Measurements from ENCODE around the gene SSH3.
A peak's percentile ranks its signal among the peaks of the same experiment; 100 is the strongest.

SSH3 gene

GRCh38 chr11:67293090-67293489 lies 10.2 kb upstream of the SSH3 start:
- no peak for DNase-seq (ENCODE audit: low spot score)

GRCh38 chr11:67295846-67296245 lies 7.5 kb upstream of the SSH3 start:
- DNase-seq (ENCODE audit: low spot score) = no peak

DNA sequence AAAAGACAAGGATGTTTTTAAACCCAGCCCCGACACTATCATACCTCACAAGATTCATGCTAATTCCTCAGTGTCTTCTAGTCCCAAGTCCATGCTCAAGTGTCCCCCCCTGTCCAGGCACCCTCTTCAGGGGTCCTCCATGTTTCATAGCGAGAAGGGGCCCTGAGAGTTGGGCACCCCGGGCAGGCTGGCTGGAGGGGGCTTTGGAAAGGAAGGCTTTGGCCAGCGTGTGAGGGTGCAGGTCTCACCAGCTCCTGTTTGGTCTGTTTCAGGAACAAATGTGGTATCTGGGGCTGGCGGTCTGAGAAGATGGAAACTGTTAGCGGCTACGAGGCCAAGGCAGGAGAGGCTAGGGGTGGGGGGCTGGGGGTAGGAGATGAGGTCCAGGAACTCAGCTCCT lies 4.5 kb upstream of the SSH3 start:
- DNase-seq (ENCODE audit: low spot score) = no peak

GRCh38 chr11:67299471-67300191 lies 3.7 kb upstream of the SSH3 start:
- no peak for DNase-seq (ENCODE audit: low spot score)

DNA sequence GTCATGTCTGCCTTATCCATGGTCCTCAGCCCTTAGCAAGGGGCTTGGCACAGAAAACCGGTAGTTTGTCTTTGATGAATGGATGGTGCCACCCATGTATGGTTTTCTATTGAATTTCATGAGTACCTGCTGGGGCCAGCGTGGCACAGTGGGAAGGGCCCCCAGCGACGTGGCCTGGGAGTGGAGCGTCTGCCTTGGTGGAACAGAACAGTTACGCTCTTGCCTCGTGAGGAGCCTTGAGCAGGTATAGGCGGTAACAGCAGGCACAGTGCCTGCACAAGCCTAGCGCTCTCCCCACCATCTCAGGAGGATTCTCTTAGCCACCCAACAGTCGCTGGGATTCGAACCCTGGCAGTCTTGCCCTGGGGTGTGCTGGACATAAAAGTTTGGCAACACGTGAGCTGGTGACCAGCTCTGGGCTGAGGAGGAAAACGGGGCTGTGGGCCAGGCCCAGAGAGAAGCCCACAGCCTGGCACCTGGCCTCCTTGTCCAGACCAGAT lies 3.0 kb upstream of the SSH3 start:
- no peak for DNase-seq (ENCODE audit: low spot score)

DNA sequence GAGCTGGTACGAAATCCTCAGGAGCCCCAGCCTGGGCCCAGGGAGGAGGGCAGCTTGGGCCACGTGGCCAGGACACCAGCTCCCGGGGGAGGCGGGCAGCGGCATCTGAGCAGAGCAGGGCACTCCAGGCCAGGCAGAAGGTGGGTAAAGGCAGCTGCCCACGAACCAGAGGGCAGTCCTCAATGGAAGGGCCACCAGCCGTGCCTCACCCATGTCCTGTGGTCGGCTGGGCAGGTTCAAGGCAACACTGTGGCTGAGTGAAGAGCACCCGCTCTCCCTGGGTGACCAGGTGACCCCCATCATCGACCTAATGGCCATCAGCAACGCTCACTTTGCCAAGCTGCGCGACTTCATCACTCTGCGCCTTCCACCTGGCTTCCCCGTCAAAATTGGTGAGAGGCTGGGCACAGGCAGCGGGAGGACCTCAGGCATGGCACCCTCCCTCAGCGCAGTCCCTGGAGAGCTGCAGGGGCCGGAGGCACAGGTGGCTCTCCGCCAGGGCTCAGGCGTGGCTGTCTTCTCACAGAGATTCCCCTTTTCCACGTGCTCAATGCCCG lies 2.5 kb upstream of the SSH3 start:
- no peak for DNase-seq (ENCODE audit: low spot score)

DNA sequence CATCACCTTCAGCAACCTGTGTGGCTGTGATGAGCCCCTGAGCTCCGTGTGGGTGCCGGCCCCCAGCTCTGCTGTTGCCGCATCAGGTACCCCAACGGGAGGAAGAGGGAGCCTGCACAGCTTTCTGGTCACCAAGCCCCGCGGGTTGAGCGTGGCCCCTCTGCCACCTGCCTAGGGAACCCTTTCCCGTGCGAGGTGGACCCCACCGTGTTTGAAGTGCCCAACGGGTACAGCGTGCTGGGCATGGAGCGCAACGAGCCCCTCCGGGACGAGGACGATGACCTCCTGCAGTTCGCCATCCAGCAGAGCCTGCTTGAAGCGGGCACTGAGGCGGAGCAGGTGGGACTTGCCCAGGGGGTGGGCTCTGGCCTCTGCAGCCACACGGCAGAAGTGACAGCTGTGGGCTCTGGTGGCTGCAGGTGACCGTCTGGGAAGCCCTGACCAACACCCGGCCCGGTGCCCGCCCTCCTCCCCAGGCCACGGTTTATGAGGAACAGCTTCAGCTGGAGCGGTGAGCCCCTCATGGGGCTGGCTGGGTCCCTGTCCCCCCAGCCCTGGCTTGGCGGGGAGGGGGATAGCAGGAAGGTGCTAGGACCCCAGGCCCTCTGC lies 1.9 kb upstream of the SSH3 start:
- no peak for DNase-seq (ENCODE audit: low spot score)

GRCh38 chr11:67301951-67302516 lies 1.3 kb upstream of the SSH3 start:
- peak; percentile 56 for DNase-seq (ENCODE audit: low spot score)

GRCh38 chr11:67302571-67303131 lies 679 bp upstream of the SSH3 start:
- no peak for DNase-seq (ENCODE audit: low spot score)

DNA sequence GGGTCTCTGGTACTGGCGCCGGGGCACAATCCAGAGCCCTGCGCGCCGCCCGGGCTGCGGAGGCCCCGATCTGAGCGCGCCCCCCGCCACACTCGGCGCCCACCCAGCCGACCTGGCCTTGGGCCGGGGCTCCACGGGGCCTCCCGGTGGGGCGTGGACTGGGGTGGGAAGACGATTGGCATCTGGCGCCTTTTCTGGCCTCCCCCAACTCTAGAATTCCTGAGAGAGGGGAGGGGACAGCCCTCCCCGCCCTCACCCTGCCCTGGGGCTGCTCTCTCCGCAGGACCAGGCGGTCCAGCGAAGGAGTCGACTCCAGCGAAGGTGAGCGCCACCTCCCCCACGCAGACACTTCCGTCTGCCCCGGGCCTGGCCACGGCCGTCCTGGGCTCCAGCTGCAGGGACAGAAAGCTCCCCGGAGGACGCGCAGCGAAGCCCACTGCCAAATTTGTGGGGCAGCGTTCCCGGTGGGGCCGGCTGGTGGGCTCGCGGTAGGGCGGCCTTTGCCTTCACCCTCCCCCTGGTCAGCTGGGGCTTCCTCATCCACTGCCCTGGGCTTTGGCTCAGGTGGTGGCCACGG lies 593 bp downstream of the SSH3 start:
- no peak for DNase-seq (ENCODE audit: low spot score)

DNA sequence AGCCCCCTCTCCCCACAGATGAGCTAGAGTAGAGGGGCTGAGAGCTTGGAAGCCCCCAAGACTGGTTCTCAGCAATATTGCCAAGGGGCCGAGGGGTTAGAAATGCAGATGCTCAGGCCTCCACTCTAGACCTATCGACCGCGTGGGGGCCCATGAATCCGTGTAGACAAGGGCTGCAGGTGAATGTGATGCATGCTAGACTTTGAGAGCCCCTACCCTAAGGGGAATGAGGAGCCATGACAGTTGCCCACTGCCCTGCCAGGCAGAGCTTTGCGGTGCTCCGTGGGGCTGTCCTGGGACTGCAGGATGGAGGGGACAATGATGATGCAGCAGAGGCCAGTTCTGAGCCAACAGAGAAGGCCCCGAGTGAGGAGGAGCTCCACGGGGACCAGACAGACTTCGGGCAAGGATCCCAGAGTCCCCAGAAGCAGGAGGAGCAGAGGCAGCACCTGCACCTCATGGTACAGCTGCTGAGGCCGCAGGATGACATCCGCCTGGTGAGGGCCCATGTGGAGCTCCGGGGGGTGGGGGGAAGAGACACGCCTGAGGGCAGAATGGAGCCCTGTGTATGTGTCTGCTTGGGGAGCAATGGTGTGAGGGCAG lies 1.3 kb downstream of the SSH3 start:
- DNase-seq (ENCODE audit: low spot score) = no peak

- no peak for DNase-seq (ENCODE audit: low spot score)
These were observed 3.6 kb downstream of the SSH3 start for GRCh38 chr11:67306769-67307544.

GRCh38 chr11:67307545-67308001 lies 4.2 kb downstream of the SSH3 start:
- DNase-seq (ENCODE audit: low spot score) = no peak

- DNase-seq (ENCODE audit: low spot score) = no peak
These were observed 4.9 kb downstream of the SSH3 start for GRCh38 chr11:67308031-67308866.

DNA sequence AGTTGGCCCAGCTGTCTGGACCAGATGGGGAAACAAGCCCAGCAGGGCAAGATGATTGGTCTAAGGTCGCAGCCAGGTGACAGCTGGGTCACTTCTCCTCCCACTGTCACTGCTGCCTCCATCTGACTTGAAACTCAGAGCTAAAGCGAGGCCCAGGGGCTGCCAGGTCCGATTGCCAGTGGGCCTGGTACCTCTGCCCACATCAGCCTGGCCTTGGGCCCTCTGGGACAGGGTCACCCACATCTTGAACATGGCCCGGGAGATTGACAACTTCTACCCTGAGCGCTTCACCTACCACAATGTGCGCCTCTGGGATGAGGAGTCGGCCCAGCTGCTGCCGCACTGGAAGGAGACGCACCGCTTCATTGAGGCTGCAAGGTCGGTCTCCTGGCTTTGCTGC lies 5.8 kb downstream of the SSH3 start:
- no peak for DNase-seq (ENCODE audit: low spot score)

- DNase-seq (ENCODE audit: low spot score) = no peak
These were observed 6.3 kb downstream of the SSH3 start for GRCh38 chr11:67309661-67310061.

DNA sequence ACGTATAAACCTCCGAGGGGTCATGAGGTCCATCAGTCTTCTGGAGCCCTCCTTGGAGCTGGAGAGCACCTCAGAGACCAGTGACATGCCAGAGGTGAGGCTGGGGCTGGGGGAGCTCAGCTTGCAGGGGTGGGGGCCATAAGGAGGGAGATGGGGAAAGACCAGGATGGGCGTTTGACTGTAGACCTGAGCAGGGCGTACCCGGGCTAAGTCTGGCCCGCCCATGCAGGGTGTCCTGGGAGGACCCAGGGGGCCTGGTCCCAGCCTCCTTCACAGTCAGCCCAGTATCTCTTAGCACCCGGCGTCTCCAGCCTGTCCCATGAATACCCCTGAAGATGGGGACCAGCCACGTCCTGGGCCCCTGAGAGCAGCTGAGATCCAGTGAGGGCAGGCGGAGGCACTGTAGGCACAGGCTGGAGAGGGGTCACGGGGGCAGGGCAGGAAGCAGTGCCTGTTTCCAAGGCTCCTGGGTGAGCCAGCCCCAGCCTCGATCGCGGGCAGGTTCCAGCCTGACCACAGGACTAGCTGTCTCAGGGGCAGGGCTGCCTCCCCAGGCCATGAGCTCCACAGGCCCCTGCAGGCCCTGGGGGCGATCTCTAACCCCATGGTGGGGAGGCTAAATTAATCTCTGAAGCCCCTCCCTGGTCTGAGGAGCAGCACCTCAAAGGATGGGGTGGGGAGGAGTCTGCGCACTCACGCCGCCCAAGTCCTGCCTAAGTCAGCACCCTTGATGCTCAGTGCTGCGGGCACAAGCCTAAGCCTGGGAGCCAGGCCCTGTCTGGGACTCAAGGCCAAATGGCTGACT lies 7.1 kb downstream of the SSH3 start:
- DNase-seq (ENCODE audit: low spot score) = no peak

GRCh38 chr11:67311051-67311555 lies 7.8 kb downstream of the SSH3 start:
- DNase-seq (ENCODE audit: low spot score) = no peak

GRCh38 chr11:67311556-67312082 lies 8.3 kb downstream of the SSH3 start:
- DNase-seq (ENCODE audit: low spot score) = no peak

Data from Ammon's horn (tissue), 1 donor.